Activated CD8-positive, alpha-beta memory T cell treated with anti-CD3 and anti-CD28 coated beads, Interleukin-2, amount 10 ng/mL, durations not matched to agents 7 days and 5 days (primary cell): ENCODE measurements around the gene RASL11A. TPM values are rescaled to one million over a fixed set of nuclear protein-coding genes. Genes with fewer than 3 reads are reported as not detected.

Source experiments
- ATAC-seq: fragments of 150-1000 bp; cut with Tn5 transposase; one replicate; pipeline ENCODE4 v1.10.0; 2021; ENCODE audit warnings: moderate library complexity
- CTCF ChIA-PET: fragments of 350-600 bp; sonication (Branson Sonifier 250); formaldehyde crosslinking; loops from one replicate; lab custom pipeline; 2021; ENCODE audit warnings: antibody characterized with exemption; lab: Charles Lee
- DNase-seq: peaks from one replicate; pipeline ENCODE4 v3.0.0-alpha.2; 2020
- H3K27ac Mint-ChIP-seq: one replicate; pipeline ENCODE4 v1.8.0; 2021; ENCODE audit warnings: mild to moderate bottlenecking, mixed read lengths
- H3K27me3 Mint-ChIP-seq: one replicate; pipeline ENCODE4 v1.8.0; 2021; ENCODE audit warnings: mixed read lengths
- H3K36me3 Mint-ChIP-seq: one replicate; pipeline ENCODE4 v1.8.0; 2021; ENCODE audit warnings: mild to moderate bottlenecking, mixed read lengths
- H3K4me1 Mint-ChIP-seq: one replicate; pipeline ENCODE4 v1.8.0; 2021; ENCODE audit warnings: mixed read lengths
- H3K4me3 Mint-ChIP-seq: one replicate; pipeline ENCODE4 v1.8.0; 2021; ENCODE audit warnings: mild to moderate bottlenecking, moderate library complexity, mixed read lengths
- H3K9me3 Mint-ChIP-seq: one replicate; pipeline ENCODE4 v1.8.0; 2022; ENCODE audit warnings: low read depth, mixed read lengths
- total RNA-seq, 2 experiments: library from RNA; stranded (reverse); gene quantifications; one replicate each; pipeline ENCODE4 v1.2.3, GENCODE V29; 2021

The RASL11A gene
- total RNA-seq, 2 experiments from 2014 or later = 0.70 to 0.91 TPM

- DNase-seq (no peak), ATAC-seq (no peak)
- peaks cover 73% of the 10 kb centered on the region for H3K36me3 Mint-ChIP-seq
- CTCF ChIA-PET = interaction anchor here (1.6 to 1.7 kb wide), 2 partner anchors 13 to 272 kb away, joined by 5 to 6 read pairs; partner anchors contain the start of gene RASL11A
- H3K9me3 Mint-ChIP-seq = no peaks in the 10 kb centered on the region
- H3K27me3 Mint-ChIP-seq = no peaks in the 10 kb centered on the region
- H3K4me1 Mint-ChIP-seq = peaks cover 76% of the 10 kb centered on the region
- no peak overlapping the region for H3K4me3 Mint-ChIP-seq
- no peak overlapping the region for H3K27ac Mint-ChIP-seq
These were observed 13.4 kb upstream of the RASL11A start for GRCh38 chr13:27257233-27257568.

DNA sequence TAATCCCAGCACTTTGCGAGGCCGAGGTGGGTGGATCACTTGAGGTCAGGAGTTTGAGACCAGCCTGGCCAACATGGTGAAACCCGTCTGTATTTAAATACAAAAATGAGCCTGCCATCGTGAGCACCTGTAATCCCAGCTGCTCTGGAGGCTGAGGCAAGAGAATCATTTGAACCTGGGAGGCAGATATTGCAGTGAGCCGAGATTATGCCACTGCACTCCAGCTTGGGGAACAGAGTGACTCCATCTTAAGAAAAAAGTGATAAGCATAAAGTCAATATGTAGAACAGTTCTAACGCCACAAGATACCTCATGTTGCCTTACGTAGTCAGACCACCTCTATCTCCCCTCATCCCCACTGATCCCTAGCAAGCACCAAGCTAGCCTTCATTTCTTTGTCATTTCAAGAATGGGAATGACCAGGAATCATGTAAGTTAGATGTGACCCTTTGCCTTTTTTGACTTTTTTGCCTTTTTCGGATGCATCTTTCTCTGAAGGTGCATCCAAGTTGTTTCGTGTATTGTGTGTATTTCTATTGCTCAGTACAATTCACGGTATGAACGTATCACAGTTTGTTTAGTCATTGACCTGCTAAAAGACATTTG lies 12.9 kb upstream of the RASL11A start:
- Mint-ChIP-seq H3K27me3 (no peaks in the 10 kb centered on the region), H3K4me1 (peaks cover 81% of the 10 kb centered on the region), H3K27ac (no peak overlapping the region), H3K36me3 (peaks cover 70% of the 10 kb centered on the region), H3K4me3 (no peak overlapping the region), H3K9me3 (no peaks in the 10 kb centered on the region)
- CTCF ChIA-PET = interaction anchor here (1.6 to 1.7 kb wide), 2 partner anchors 13 to 273 kb away, joined by 5 to 6 read pairs; partner anchors contain the start of gene RASL11A
- ATAC-seq = no peak
- DNase-seq = no peak

DNA sequence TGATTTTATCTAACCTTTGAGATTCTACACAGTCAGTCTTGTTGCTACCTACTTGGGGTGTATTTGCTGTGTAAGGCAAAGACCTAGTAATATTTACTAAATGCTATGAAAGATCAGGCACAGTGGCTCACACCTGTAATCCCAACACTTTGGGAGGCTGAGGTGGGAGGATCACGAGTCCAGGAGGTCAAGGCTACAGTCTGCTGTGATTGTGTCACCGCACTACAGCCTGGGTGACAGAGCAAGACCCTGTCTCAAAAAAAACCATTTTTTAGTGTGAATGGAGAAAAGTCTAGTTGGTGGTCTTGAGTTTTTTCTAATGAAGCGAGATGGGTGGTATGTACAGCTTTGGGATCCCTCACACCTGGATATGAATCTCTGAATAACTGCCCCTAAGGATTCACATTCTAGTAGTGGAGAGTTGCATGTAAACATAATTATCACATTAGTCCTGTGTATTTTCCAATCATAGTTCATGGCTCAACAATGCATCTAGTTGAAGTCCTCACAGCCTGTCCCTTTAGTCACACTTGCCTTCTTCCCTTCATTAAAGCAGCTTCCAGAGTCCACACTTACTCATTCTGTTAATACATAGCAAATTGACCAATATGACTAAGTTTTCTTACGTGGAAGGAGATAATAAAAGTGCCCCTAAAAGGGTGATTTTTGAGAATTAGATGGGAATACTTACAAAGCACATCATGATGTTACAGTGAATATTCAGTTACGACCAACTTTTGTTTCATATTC lies 11.8 kb upstream of the RASL11A start:
- H3K27ac Mint-ChIP-seq = peak overlapping the region; percentile 29
- H3K27me3 Mint-ChIP-seq = no peaks in the 10 kb centered on the region
- H3K36me3 Mint-ChIP-seq = peaks cover 60% of the 10 kb centered on the region
- no peaks in the 10 kb centered on the region for H3K9me3 Mint-ChIP-seq
- ATAC-seq (no peak), DNase-seq (no peak)
- H3K4me3 Mint-ChIP-seq = no peak overlapping the region
- CTCF ChIA-PET = interaction anchor here (1.7 kb wide), 1 partner anchor 12 kb away, joined by 7 read pairs; the partner anchor contains the start of gene RASL11A
- peaks cover 71% of the 10 kb centered on the region for H3K4me1 Mint-ChIP-seq

GRCh38 chr13:27259831-27260230 lies 10.8 kb upstream of the RASL11A start:
- CTCF ChIA-PET = interaction anchor here (1.7 kb wide), 1 partner anchor 11 kb away, joined by 7 read pairs; the partner anchor contains the start of gene RASL11A
- ATAC-seq = no peak
- H3K4me1 Mint-ChIP-seq = peaks cover 62% of the 10 kb centered on the region

GRCh38 chr13:27261396-27261795 lies 9.2 kb upstream of the RASL11A start:
- Mint-ChIP-seq H3K9me3 (no peaks in the 10 kb centered on the region), H3K4me3 (no peak overlapping the region), H3K27me3 (no peaks in the 10 kb centered on the region), H3K27ac (peak overlapping the region; percentile 9), H3K4me1 (peaks cover 54% of the 10 kb centered on the region), H3K36me3 (peaks cover 39% of the 10 kb centered on the region)
- CTCF ChIA-PET = interaction anchor here (2.2 kb wide), 1 partner anchor 9 kb away, joined by 8 read pairs; the partner anchor contains the start of gene RASL11A
- ATAC-seq (no peak), DNase-seq (no peak)

More at GRCh38 chr13:27259831-27260230, 10.8 kb upstream of the RASL11A start:
- H3K27ac Mint-ChIP-seq = peak overlapping the region; percentile 35
- no peak for DNase-seq
- H3K27me3 Mint-ChIP-seq = no peaks in the 10 kb centered on the region
- no peaks in the 10 kb centered on the region for H3K9me3 Mint-ChIP-seq
- peaks cover 50% of the 10 kb centered on the region for H3K36me3 Mint-ChIP-seq
- no peak overlapping the region for H3K4me3 Mint-ChIP-seq

- Mint-ChIP-seq H3K4me3 (no peak overlapping the region), H3K27ac (no peak overlapping the region), H3K27me3 (no peaks in the 10 kb centered on the region), H3K4me1 (peaks cover 40% of the 10 kb centered on the region), H3K9me3 (no peaks in the 10 kb centered on the region), H3K36me3 (peaks cover 20% of the 10 kb centered on the region)
- CTCF ChIA-PET = interaction anchor here (0.7 to 1.6 kb wide), 2 partner anchors 11 to 1987 kb away, joined by 5 read pairs; no protein-coding TSS in a partner anchor
- DNase-seq = no peak
- no peak for ATAC-seq
These were observed 7.2 kb upstream of the RASL11A start for GRCh38 chr13:27263438-27263837.

GRCh38 chr13:27264181-27264580 lies 6.4 kb upstream of the RASL11A start:
- Mint-ChIP-seq H3K27me3 (no peaks in the 10 kb centered on the region), H3K9me3 (no peaks in the 10 kb centered on the region), H3K4me3 (no peak overlapping the region), H3K36me3 (peaks cover 13% of the 10 kb centered on the region), H3K4me1 (peaks cover 33% of the 10 kb centered on the region), H3K27ac (no peak overlapping the region)
- CTCF ChIA-PET = no interaction called here
- DNase-seq = no peak
- ATAC-seq = no peak

- DNase-seq (no peak), ATAC-seq (no peak)
- no peak overlapping the region for H3K27ac Mint-ChIP-seq
- no peak overlapping the region for H3K4me3 Mint-ChIP-seq
- CTCF ChIA-PET = no interaction called here
- H3K9me3 Mint-ChIP-seq = no peaks in the 10 kb centered on the region
- H3K4me1 Mint-ChIP-seq = peaks cover 28% of the 10 kb centered on the region
- H3K27me3 Mint-ChIP-seq = no peaks in the 10 kb centered on the region
- peaks cover 9% of the 10 kb centered on the region for H3K36me3 Mint-ChIP-seq
These were observed 6.0 kb upstream of the RASL11A start for GRCh38 chr13:27264648-27265047.

GRCh38 chr13:27266917-27267316 lies 3.7 kb upstream of the RASL11A start:
- H3K4me3 Mint-ChIP-seq = no peak overlapping the region
- no peak for DNase-seq
- no peak overlapping the region for H3K27ac Mint-ChIP-seq
- no peaks in the 10 kb centered on the region for H3K9me3 Mint-ChIP-seq
- peaks cover 14% of the 10 kb centered on the region for H3K4me1 Mint-ChIP-seq
- CTCF ChIA-PET = interaction anchor here (1.3 to 1.5 kb wide), 3 partner anchors 10 to 281 kb away, joined by 3 to 5 read pairs (median 3); no protein-coding TSS in a partner anchor
- H3K27me3 Mint-ChIP-seq = peaks cover 12% of the 10 kb centered on the region
- H3K36me3 Mint-ChIP-seq = peaks cover 4% of the 10 kb centered on the region
- no peak for ATAC-seq

DNA sequence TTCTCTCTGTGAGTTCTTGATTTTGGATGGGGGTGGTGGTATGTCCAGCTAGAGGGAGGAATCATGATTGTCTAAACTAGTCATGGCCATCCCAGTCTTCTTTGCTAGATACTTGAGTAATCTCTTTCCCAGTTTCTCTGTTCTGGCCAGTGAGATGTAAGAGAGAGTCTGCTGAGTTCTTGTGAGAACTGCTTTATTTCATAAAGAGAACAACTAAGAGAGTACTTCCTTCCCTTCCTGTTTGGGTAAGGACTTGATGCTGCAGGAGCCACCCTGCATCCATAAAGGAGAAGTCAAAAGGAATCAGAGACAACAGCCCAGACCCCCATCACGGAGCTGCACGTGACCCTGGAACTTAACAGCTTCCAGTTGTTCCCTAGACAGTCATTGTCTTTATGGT lies 3.0 kb upstream of the RASL11A start:
- CTCF ChIA-PET = interaction anchor here (1.3 to 1.5 kb wide), 3 partner anchors 9 to 282 kb away, joined by 3 to 5 read pairs (median 3); no protein-coding TSS in a partner anchor
- no peak for ATAC-seq
- Mint-ChIP-seq H3K4me1 (peaks cover 8% of the 10 kb centered on the region), H3K27ac (no peak overlapping the region), H3K27me3 (peaks cover 17% of the 10 kb centered on the region), H3K9me3 (no peaks in the 10 kb centered on the region), H3K36me3 (peaks cover 3% of the 10 kb centered on the region), H3K4me3 (no peak overlapping the region)
- DNase-seq = no peak

- Mint-ChIP-seq H3K27me3 (peaks cover 28% of the 10 kb centered on the region), H3K4me3 (no peak overlapping the region), H3K9me3 (no peaks in the 10 kb centered on the region), H3K36me3 (peaks cover 2% of the 10 kb centered on the region), H3K27ac (no peak overlapping the region), H3K4me1 (peaks cover 6% of the 10 kb centered on the region)
- no peak for ATAC-seq
- CTCF ChIA-PET = interaction anchor here (1.7 to 1.8 kb wide), 3 partner anchors 7 to 284 kb away, joined by 8 to 13 read pairs (median 11); no protein-coding TSS in a partner anchor
- no peak for DNase-seq
These were observed 1.4 kb upstream of the RASL11A start for GRCh38 chr13:27269114-27269665.

- H3K4me3 Mint-ChIP-seq = peak overlapping the region; percentile 80
- no peak for ATAC-seq
- H3K9me3 Mint-ChIP-seq = no peaks in the 10 kb centered on the region
- H3K27ac Mint-ChIP-seq = no peak overlapping the region
- CTCF ChIA-PET = interaction anchor here (0.7 to 1.6 kb wide), 6 partner anchors 11 to 299 kb away, joined by 3 to 7 read pairs (median 4); no protein-coding TSS in a partner anchor
- H3K36me3 Mint-ChIP-seq = peaks cover 2% of the 10 kb centered on the region
- no peak for DNase-seq
- peaks cover 44% of the 10 kb centered on the region for H3K27me3 Mint-ChIP-seq
- H3K4me1 Mint-ChIP-seq = peaks cover 6% of the 10 kb centered on the region
These were observed 1.0 kb downstream of the RASL11A start for GRCh38 chr13:27271570-27272096.
